Measurements from ENCODE around the gene PIGC.

PIGC gene

DNA sequence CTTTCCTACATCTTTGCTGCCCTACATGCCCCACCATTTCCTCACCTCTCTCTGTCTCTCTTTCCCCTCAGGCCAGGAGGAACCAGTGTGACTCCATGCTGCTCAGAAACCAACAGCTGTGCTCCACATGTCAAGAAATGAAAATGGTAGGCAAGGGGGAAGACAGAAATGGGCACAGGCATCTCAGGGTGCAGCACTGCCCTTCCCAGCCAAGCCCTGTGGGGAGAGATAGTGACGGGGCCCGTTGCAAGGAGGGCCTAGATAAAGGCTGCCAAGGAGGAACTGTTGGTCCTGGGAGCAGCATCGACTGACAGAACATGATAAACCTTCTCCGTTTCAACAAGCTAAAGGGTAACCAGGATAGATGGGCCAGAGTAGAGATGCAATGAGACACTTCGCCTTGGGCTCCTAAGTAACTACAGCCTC, 12.5 kb upstream of the PIGC start:
- Histone ChIP-seq H3K36me3 (ENCODE audit: control insufficient read depth in 2 of 2, insufficient read depth in 1 of 2, low read length in 2 of 2) (no peaks in the 10 kb centered on the region), H3K27ac (ENCODE audit: extremely low read depth, low read depth, low read length) (no peak overlapping the region), H3K4me3 (ENCODE audit: low read depth, low read length) (no peak overlapping the region), H3K9me3 (ENCODE audit: control insufficient read depth, insufficient read depth, low read depth, low read length) (no peaks in the 10 kb centered on the region), H3K4me1 (ENCODE audit: control insufficient read depth, insufficient read depth, low read length) (no peaks in the 10 kb centered on the region)
- POLR2A ChIA-PET, result no interaction called here
- TF ChIP-seq ZNF146 (tag by site-specific recombination; IDR thresholded peaks at IDR 0.05), result no peak
- TF ChIP-seq HOXD13 (CRISPR knock-in tag; IDR thresholded peaks at IDR 0.05; ENCODE audit: borderline replicate concordance), result no peak
- no peak for TF ChIP-seq ZSCAN30 (tag by site-specific recombination; IDR thresholded peaks at IDR 0.05)
- TF ChIP-seq ZNF837 (tag by site-specific recombination; IDR thresholded peaks at IDR 0.05), result no peak
- no peak for TF ChIP-seq ZNF266 (tag by site-specific recombination; IDR thresholded peaks at IDR 0.05; ENCODE audit: low read depth)
- CTCF ChIA-PET, result no interaction called here

DNA sequence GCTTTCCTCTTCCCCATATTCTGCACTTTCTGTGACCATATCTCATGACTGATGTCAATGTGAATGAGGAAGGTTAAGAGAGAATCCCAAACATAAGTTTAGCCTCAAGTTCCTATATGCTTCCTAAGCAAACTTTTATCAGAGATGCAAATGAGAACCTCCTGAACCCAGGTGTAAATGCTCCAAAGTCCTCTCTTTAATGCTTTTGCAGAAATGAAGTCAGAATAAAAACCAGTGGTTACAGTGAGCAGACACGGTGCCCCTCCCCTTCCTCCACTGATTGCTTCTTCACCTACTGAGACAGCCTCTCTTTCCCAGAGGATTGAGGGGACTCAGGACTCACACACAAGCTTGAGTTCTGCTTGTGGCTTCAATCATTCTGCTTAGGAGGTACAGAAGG, 11.6 kb upstream of the PIGC start:
- TF ChIP-seq ZNF621 (tag by site-specific recombination; IDR thresholded peaks at IDR 0.05), result no peak
- TF ChIP-seq ZNF654 (tag by site-specific recombination; IDR thresholded peaks at IDR 0.05; ENCODE audit: low read depth), result no peak
- TF ChIP-seq ZNF114 (tag by site-specific recombination; IDR thresholded peaks at IDR 0.05), result no peak
- TF ChIP-seq ZNF585B (tag by site-specific recombination; IDR thresholded peaks at IDR 0.05), result no peak
- TF ChIP-seq, protein P1, sequence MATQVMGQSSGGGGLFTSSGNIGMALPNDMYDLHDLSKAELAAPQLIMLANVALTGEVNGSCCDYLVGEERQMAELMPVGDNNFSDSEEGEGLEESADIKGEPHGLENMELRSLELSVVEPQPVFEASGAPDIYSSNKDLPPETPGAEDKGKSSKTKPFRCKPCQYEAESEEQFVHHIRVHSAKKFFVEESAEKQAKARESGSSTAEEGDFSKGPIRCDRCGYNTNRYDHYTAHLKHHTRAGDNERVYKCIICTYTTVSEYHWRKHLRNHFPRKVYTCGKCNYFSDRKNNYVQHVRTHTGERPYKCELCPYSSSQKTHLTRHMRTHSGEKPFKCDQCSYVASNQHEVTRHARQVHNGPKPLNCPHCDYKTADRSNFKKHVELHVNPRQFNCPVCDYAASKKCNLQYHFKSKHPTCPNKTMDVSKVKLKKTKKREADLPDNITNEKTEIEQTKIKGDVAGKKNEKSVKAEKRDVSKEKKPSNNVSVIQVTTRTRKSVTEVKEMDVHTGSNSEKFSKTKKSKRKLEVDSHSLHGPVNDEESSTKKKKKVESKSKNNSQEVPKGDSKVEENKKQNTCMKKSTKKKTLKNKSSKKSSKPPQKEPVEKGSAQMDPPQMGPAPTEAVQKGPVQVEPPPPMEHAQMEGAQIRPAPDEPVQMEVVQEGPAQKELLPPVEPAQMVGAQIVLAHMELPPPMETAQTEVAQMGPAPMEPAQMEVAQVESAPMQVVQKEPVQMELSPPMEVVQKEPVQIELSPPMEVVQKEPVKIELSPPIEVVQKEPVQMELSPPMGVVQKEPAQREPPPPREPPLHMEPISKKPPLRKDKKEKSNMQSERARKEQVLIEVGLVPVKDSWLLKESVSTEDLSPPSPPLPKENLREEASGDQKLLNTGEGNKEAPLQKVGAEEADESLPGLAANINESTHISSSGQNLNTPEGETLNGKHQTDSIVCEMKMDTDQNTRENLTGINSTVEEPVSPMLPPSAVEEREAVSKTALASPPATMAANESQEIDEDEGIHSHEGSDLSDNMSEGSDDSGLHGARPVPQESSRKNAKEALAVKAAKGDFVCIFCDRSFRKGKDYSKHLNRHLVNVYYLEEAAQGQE (tag by site-specific recombination; IDR thresholded peaks at IDR 0.05), result no peak
- TF ChIP-seq ZNF561 (tag by site-specific recombination; IDR thresholded peaks at IDR 0.05; ENCODE audit: borderline replicate concordance), result no peak
- TF ChIP-seq, protein P2, sequence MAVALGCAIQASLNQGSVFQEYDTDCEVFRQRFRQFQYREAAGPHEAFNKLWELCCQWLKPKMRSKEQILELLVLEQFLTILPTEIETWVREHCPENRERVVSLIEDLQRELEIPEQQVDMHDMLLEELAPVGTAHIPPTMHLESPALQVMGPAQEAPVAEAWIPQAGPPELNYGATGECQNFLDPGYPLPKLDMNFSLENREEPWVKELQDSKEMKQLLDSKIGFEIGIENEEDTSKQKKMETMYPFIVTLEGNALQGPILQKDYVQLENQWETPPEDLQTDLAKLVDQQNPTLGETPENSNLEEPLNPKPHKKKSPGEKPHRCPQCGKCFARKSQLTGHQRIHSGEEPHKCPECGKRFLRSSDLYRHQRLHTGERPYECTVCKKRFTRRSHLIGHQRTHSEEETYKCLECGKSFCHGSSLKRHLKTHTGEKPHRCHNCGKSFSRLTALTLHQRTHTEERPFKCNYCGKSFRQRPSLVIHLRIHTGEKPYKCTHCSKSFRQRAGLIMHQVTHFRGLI (tag by site-specific recombination; IDR thresholded peaks at IDR 0.05), result no peak
- no peak for TF ChIP-seq KLF9 (tag by site-specific recombination; IDR thresholded peaks at IDR 0.05; ENCODE audit: low read depth)
- peaks cover 5% of the 10 kb centered on the region for H3K4me1 ChIP-seq (ENCODE audit: control insufficient read depth, insufficient read depth, low read length)
- no peaks in the 10 kb centered on the region for H3K9me3 ChIP-seq (ENCODE audit: control insufficient read depth, insufficient read depth, low read depth, low read length)
- no peaks in the 10 kb centered on the region for H3K36me3 ChIP-seq (ENCODE audit: control insufficient read depth in 2 of 2, insufficient read depth in 1 of 2, low read length in 2 of 2)
- CTCF ChIA-PET, result no interaction called here
- H3K27ac ChIP-seq (ENCODE audit: extremely low read depth, low read depth, low read length), result no peak overlapping the region
- POLR2A ChIA-PET, result no interaction called here
- H3K4me3 ChIP-seq (ENCODE audit: low read depth, low read length), result no peak overlapping the region

DNA sequence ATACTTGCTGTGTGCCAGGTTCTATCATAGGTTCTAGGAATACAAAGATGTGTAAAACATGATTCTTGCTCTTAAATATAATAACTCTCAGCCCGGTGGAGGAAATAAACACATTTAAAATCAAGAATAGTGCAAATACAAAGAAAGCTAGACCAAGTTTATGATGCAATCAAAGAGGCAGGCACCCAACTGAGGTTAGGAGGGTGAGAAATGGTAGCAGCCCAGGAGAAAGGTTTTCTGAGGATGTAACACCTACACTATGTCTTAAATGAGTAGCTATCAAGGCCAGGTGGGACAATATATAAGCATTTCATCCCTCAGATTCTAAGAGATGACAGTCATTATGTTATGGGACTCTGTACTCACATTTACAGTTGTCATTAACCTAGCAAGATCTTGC, 9.7 kb upstream of the PIGC start:
- CTCF ChIA-PET, result interaction anchor here (0.7 to 1.3 kb wide), 2 partner anchors 10 to 652 kb away, joined by 3 read pairs; no protein-coding TSS in a partner anchor
- H3K4me1 ChIP-seq (ENCODE audit: control insufficient read depth, insufficient read depth, low read length), result peaks cover 8% of the 10 kb centered on the region

More for the DNA sequence above, 9.7 kb upstream of the PIGC start:
- Histone ChIP-seq H3K36me3 (ENCODE audit: control insufficient read depth in 2 of 2, insufficient read depth in 1 of 2, low read length in 2 of 2) (no peaks in the 10 kb centered on the region), H3K27ac (ENCODE audit: extremely low read depth, low read depth, low read length) (no peak overlapping the region), H3K9me3 (ENCODE audit: control insufficient read depth, insufficient read depth, low read depth, low read length) (no peaks in the 10 kb centered on the region), H3K4me3 (ENCODE audit: low read depth, low read length) (no peak overlapping the region)
- no peak for TF ChIP-seq ZNF169 (tag by site-specific recombination; IDR thresholded peaks at IDR 0.05)
- TF ChIP-seq SP2 (tag by site-specific recombination; IDR thresholded peaks at IDR 0.05), result no peak
- TF ChIP-seq ZNF324 (tag by site-specific recombination; IDR thresholded peaks at IDR 0.05), result no peak
- TF ChIP-seq ZNF560 (tag by site-specific recombination; IDR thresholded peaks at IDR 0.05; ENCODE audit: borderline replicate concordance), result no peak
- no peak for TF ChIP-seq MZF1 (tag by site-specific recombination; IDR thresholded peaks at IDR 0.05; ENCODE audit: borderline replicate concordance)
- TF ChIP-seq ZNF830 (tag by site-specific recombination; IDR thresholded peaks at IDR 0.05; ENCODE audit: low read depth), result no peak
- TF ChIP-seq ZNF629 (tag by site-specific recombination; IDR thresholded peaks at IDR 0.05), result no peak
- POLR2A ChIA-PET, result no interaction called here
